GM19035 (cell line): ENCODE measurements around the gene RNF5.
"Not testable (repeated sequence)": the region's sequence is repeated elsewhere in the genome, so short reads cannot be mapped to it uniquely, and the experiment has no call there.

Experiments used
- ATAC-seq: cut with Tn5 transposase; IDR thresholded peaks from one replicate; pipeline ENCODE4 v1.9.1; 2021; ENCODE audit not compliant: unreplicated experiment

RNF5 gene

GRCh38 chr6:32188381-32189068, 10.3 kb downstream of the RNF5 start:
- ATAC-seq, result no peak

- no peak for ATAC-seq
These were observed 11.0 kb downstream of the RNF5 start for GRCh38 chr6:32189069-32189741.

GRCh38 chr6:32189742-32190053, 11.5 kb downstream of the RNF5 start:
- ATAC-seq, result no peak

GRCh38 chr6:32190054-32190851, 12.0 kb downstream of the RNF5 start, which contains the start of gene PBX2:
PBX2 (minus strand) TSS chr6:32190202; CDS start chr6:32189915, 287 bp downstream.
- peak; percentile 59 for ATAC-seq

GRCh38 chr6:32190911-32191677, 12.9 kb downstream of the RNF5 start:
- no peak for ATAC-seq

GRCh38 chr6:32191696-32192607, 13.7 kb downstream of the RNF5 start:
- no peak for ATAC-seq

GRCh38 chr6:32192608-32193039, 14.4 kb downstream of the RNF5 start, which contains the start of gene GPSM3:
GPSM3 (minus strand) TSS chr6:32192643; CDS start chr6:32192513, 130 bp downstream.
- no peak for ATAC-seq

- ATAC-seq, result not testable (repeated sequence)
These were observed 14.9 kb downstream of the RNF5 start for GRCh38 chr6:32193096-32193495.

- no peak for ATAC-seq
These were observed 16.2 kb downstream of the RNF5 start for GRCh38 chr6:32194388-32194787.

- no peak for ATAC-seq
These were observed 16.8 kb downstream of the RNF5 start for GRCh38 chr6:32194825-32195651.

- peak; percentile 79 for ATAC-seq
These were observed 17.4 kb downstream of the RNF5 start for GRCh38 chr6:32195652-32195901.

GRCh38 chr6:32195902-32196681, 17.9 kb downstream of the RNF5 start:
- peak; percentile 75 for ATAC-seq

- ATAC-seq, result no peak
These were observed 18.7 kb downstream of the RNF5 start for GRCh38 chr6:32196682-32197616.

- no peak for ATAC-seq
These were observed 20.1 kb downstream of the RNF5 start for GRCh38 chr6:32198345-32198696.

GRCh38 chr6:32198866-32199265, 20.7 kb downstream of the RNF5 start:
- no peak for ATAC-seq

- ATAC-seq, result no peak
These were observed 22.7 kb downstream of the RNF5 start for GRCh38 chr6:32200711-32201475.

GRCh38 chr6:32202186-32202585, 24.0 kb downstream of the RNF5 start:
- ATAC-seq, result no peak
